Panc1 (cell line): ENCODE results near the gene LEFTY2. TPM values are rescaled to one million over a fixed set of nuclear protein-coding genes. Genes with fewer than 3 reads are reported as not detected.

ENCODE experiments used
- ATAC-seq: fragments of 200-7000 bp; cut with Tn5 transposase; 2 replicates; pipeline ENCODE4 v1.9.1; 2020; ENCODE audit warnings: mild to moderate bottlenecking, moderate library complexity
- BruUV-seq: library from RNA; stranded (reverse); fragments of 400-500 nt; replicated peaks from 2 replicates; lab custom pipeline; 2021; lab: Mats Ljungman, UMichigan
- CTCF ChIA-PET: fragments of 300-600 bp; sonication (Branson Sonifier 250); formaldehyde crosslinking; loops from one replicate; lab custom pipeline; 2022; ENCODE audit warnings: antibody characterized with exemption; lab: Charles Lee
- POLR2A ChIA-PET: fragments of 300-600 bp; sonication (Branson Sonifier 250); formaldehyde crosslinking; loops from one replicate; lab custom pipeline; 2022; ENCODE audit warnings: antibody characterized with exemption; lab: Charles Lee
- DNase-seq: peaks from one replicate; pipeline ENCODE4 v3.0.0-alpha.2; 2010; ENCODE audit warnings: low read depth, low spot score
- H3K27ac ChIP-seq: 2 replicates; pipeline ENCODE4 v1.5.1; 2011; ENCODE audit warnings: mild to moderate bottlenecking, low read length, inconsistent platforms
- H3K27me3 ChIP-seq: fragments of 200-500 bp; sonication (Bioruptor generic); 2 replicates; pipeline ENCODE4 v1.6.0; 2014; ENCODE audit warnings: low read length, inconsistent platforms; ENCODE audit not compliant: control insufficient read depth, insufficient read depth
- H3K36me3 ChIP-seq: fragments of 200-500 bp; sonication (Bioruptor generic); 2 replicates; pipeline ENCODE4 v1.5.1; 2014; ENCODE audit warnings: inconsistent platforms, mild to moderate bottlenecking, low read length, moderate library complexity; ENCODE audit not compliant: control insufficient read depth, insufficient read depth
- H3K4me1 ChIP-seq: 2 replicates; pipeline ENCODE4 v1.5.1; 2011; ENCODE audit warnings: inconsistent platforms, mild to moderate bottlenecking, low read length, moderate library complexity; ENCODE audit not compliant: control insufficient read depth, insufficient read depth
- H3K4me3 ChIP-seq, 2 experiments: 2 replicates each; pipeline ENCODE4 v1.5.1; 2011 to 2012; ENCODE audit warnings: low read depth in 2 of 2, low read length in 2 of 2, mild to moderate bottlenecking in 2 of 2, inconsistent platforms in 1 of 2, moderate library complexity in 1 of 2
- H3K9me3 ChIP-seq: fragments of 200-500 bp; sonication (Bioruptor generic); 2 replicates; pipeline ENCODE4 v1.5.1; 2014; ENCODE audit warnings: low read depth, mild to moderate bottlenecking, inconsistent platforms, low read length, moderate library complexity; ENCODE audit not compliant: control insufficient read depth, insufficient read depth
- POLR2AphosphoS5 ChIP-seq: IDR thresholded peaks from 2 replicates; pipeline ENCODE4 v1.6.1; 2012; ENCODE audit warnings: mild to moderate bottlenecking, low read depth, low read length, moderate library complexity
- SIN3A ChIP-seq: IDR thresholded peaks from 2 replicates; pipeline ENCODE4 v1.6.1; 2012; ENCODE audit warnings: low read depth, mild to moderate bottlenecking, low read length, moderate library complexity, borderline replicate concordance; ENCODE audit not compliant: insufficient read depth
- TCF7L2 ChIP-seq: IDR thresholded peaks from 2 replicates; pipeline ENCODE4 v1.6.1; 2011; ENCODE audit warnings: mild to moderate bottlenecking, low read depth, low read length, inconsistent platforms
- in situ Hi-C: cut with HindIII; loops from 2 replicates; pipeline ENCODE4 v1.10.0; 2016; ENCODE audit warnings: low sequenced_read_pairs, low pct_unique_long_range_greater_than_20kb
- intact Hi-C: fragments of 100-400 bp; cut with micrococcal nuclease; formaldehyde crosslinking; loops from one replicate; pipeline ENCODE4 v1.10.0; 2022; ENCODE audit not compliant: unreplicated experiment
- total RNA-seq: library from RNA; stranded (reverse); gene quantifications from one replicate; pipeline ENCODE4 v1.2.1, GENCODE V29; 2021; ENCODE audit not compliant: unreplicated experiment
- TF ChIP-seq, protein P1 (sequence below): fragments of 450-650 bp; IDR thresholded peaks from 2 replicates; pipeline ENCODE4 v1.5.1; 2017; ENCODE audit warnings: mild to moderate bottlenecking
- TF ChIP-seq, protein P2 (sequence below), 2 experiments: IDR thresholded peaks; 2 replicates each; pipeline ENCODE4 v1.6.1; 2011 to 2012; ENCODE audit warnings: low read depth in 2 of 2, control low read depth in 1 of 2, low read length in 1 of 2, mild to moderate bottlenecking in 1 of 2, moderate library complexity in 1 of 2; ENCODE audit not compliant: insufficient read depth in 1 of 2

The LEFTY2 gene
- total RNA-seq, 1 experiment from 2014 or later: not detected

DNA sequence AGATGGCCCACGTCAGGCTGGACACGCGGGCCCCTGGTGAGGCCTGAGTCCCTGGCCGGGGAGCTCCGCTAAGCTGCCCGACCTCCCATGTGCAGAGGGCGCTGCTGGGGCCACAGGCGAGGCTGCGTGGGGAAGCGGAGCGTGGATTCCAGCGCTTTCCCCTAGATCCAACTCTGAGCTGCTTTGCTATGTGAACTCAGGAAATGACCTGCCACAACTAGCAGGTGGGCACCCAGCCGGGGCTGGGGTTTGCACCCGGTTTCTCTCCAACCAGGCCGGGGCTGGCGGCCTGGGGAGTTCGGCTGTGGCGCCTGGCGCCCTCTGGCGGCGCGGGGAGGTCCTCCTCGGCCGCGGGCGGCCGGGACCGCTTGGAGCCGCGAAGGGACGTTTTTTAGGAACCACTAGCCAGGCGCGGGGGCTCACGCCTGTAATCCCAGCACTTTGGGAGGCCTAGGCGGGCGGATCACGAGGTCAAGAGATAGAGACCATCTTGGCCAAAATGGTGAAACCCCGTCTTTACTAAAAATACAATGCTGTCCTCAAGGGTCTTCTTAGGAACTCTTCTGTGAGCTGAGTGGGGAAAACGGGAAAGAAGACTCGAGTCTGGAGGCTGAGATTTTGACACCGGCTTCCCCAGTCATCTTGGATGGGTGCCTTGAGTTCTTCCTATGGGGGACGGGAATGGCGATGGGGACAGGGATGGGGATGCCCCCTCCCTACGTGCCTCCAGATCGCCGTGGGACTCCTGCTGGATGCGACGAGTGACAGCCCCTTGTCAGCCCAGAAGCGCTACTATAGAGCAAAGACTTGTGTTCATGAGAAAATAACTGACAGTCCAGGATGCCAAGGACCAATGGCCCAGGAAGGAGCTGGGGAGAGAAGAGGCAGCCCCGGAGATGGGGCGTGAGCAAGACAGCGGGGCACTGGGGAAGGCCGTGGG, 29.6 kb downstream of the LEFTY2 start:
- POLR2A ChIA-PET: no interaction called here
- H3K9me3 ChIP-seq: no peaks in the 10 kb centered on the region
- no peak for TF ChIP-seq POLR2AphosphoS5
- TF ChIP-seq, protein P1, sequence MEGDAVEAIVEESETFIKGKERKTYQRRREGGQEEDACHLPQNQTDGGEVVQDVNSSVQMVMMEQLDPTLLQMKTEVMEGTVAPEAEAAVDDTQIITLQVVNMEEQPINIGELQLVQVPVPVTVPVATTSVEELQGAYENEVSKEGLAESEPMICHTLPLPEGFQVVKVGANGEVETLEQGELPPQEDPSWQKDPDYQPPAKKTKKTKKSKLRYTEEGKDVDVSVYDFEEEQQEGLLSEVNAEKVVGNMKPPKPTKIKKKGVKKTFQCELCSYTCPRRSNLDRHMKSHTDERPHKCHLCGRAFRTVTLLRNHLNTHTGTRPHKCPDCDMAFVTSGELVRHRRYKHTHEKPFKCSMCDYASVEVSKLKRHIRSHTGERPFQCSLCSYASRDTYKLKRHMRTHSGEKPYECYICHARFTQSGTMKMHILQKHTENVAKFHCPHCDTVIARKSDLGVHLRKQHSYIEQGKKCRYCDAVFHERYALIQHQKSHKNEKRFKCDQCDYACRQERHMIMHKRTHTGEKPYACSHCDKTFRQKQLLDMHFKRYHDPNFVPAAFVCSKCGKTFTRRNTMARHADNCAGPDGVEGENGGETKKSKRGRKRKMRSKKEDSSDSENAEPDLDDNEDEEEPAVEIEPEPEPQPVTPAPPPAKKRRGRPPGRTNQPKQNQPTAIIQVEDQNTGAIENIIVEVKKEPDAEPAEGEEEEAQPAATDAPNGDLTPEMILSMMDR: peak; percentile 97
- intact Hi-C loops: loop anchor here (10.0 kb wide), 1 partner anchor 63 kb away; no protein-coding TSS in a partner anchor
- CTCF ChIA-PET: interaction anchor here (0.5 to 1.3 kb wide), 5 partner anchors 9 to 437 kb away, joined by 3 to 4 read pairs (median 3); partner anchors contain the start of gene SRP9
- no TSS peak for BruUV-seq
- no peak overlapping the region for H3K4me3 ChIP-seq
- no peak overlapping the region for H3K27ac ChIP-seq
- no peaks in the 10 kb centered on the region for H3K4me1 ChIP-seq
- no peaks in the 10 kb centered on the region for H3K27me3 ChIP-seq
- DNase-seq (no peak), ATAC-seq (peak; percentile 93)
- in situ Hi-C loops: no loop called here
- H3K36me3 ChIP-seq: no peaks in the 10 kb centered on the region

DNA sequence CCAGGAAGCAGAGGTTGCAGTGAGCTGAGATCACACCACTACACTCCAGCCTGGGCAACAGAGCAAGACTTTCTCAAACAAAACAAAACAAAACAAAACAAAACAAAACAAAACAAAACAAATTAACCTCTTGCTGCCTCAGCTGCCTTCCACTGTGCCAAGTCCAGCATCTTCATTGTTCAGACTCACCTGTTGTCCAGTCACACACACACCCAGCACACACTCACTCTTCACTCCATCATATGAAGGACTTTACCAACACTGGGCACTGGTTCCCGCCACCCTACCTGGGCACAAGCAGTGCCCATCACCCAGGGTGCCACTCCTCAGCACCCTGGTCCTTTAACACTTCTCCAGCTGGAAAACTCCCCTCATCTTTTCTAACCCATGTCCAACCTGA, 31.5 kb downstream of the LEFTY2 start:
- TF ChIP-seq, protein P2, sequence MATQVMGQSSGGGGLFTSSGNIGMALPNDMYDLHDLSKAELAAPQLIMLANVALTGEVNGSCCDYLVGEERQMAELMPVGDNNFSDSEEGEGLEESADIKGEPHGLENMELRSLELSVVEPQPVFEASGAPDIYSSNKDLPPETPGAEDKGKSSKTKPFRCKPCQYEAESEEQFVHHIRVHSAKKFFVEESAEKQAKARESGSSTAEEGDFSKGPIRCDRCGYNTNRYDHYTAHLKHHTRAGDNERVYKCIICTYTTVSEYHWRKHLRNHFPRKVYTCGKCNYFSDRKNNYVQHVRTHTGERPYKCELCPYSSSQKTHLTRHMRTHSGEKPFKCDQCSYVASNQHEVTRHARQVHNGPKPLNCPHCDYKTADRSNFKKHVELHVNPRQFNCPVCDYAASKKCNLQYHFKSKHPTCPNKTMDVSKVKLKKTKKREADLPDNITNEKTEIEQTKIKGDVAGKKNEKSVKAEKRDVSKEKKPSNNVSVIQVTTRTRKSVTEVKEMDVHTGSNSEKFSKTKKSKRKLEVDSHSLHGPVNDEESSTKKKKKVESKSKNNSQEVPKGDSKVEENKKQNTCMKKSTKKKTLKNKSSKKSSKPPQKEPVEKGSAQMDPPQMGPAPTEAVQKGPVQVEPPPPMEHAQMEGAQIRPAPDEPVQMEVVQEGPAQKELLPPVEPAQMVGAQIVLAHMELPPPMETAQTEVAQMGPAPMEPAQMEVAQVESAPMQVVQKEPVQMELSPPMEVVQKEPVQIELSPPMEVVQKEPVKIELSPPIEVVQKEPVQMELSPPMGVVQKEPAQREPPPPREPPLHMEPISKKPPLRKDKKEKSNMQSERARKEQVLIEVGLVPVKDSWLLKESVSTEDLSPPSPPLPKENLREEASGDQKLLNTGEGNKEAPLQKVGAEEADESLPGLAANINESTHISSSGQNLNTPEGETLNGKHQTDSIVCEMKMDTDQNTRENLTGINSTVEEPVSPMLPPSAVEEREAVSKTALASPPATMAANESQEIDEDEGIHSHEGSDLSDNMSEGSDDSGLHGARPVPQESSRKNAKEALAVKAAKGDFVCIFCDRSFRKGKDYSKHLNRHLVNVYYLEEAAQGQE (IDR thresholded peaks at IDR 0.05; ENCODE audit: insufficient read depth in 1 of 2, low read depth in 2 of 2, low read length in 1 of 2): no peak
- TF ChIP-seq POLR2AphosphoS5 (no peak), SIN3A (no peak), TCF7L2 (no peak)
- TF ChIP-seq, protein P1: no peak
- H3K27ac ChIP-seq: no peak overlapping the region
- no peaks in the 10 kb centered on the region for H3K9me3 ChIP-seq
- ATAC-seq (no peak), DNase-seq (no peak)
- ChIA-PET POLR2A (no interaction called here), CTCF (no interaction called here)
- H3K4me1 ChIP-seq: no peaks in the 10 kb centered on the region
- intact Hi-C loops (no loop called here), in situ Hi-C loops (no loop called here)
- H3K27me3 ChIP-seq: no peaks in the 10 kb centered on the region
- no peaks in the 10 kb centered on the region for H3K36me3 ChIP-seq
- H3K4me3 ChIP-seq: no peak overlapping the region
- BruUV-seq: no TSS peak
